ENCODE data around the gene CHST1.

The CHST1 gene

GRCh38 chr11:45606514-45607281, 58.7 kb downstream of the CHST1 start:
- TF ChIP-seq CTCF (conservative IDR thresholded peaks at IDR 0.05; ENCODE audit: low read depth, low read length), result no peak
- no peak for DNase-seq (ENCODE audit: low read depth)
- H3K4me3 ChIP-seq (ENCODE audit: low read depth, low read length), result no peak overlapping the region

GRCh38 chr11:45605051-45605450, 60.4 kb downstream of the CHST1 start:
- DNase-seq (ENCODE audit: low read depth), result no peak
- H3K4me3 ChIP-seq (ENCODE audit: low read depth, low read length), result no peak overlapping the region
- no peak for TF ChIP-seq CTCF (conservative IDR thresholded peaks at IDR 0.05; ENCODE audit: low read depth, low read length)

- H3K4me3 ChIP-seq (ENCODE audit: low read depth, low read length), result no peak overlapping the region
- no peak for DNase-seq (ENCODE audit: low read depth)
- no peak for TF ChIP-seq CTCF (conservative IDR thresholded peaks at IDR 0.05; ENCODE audit: low read depth, low read length)
These were observed 61.3 kb downstream of the CHST1 start for GRCh38 chr11:45603946-45604682.

- DNase-seq (ENCODE audit: low read depth), result no peak
- no peak for TF ChIP-seq CTCF (conservative IDR thresholded peaks at IDR 0.05; ENCODE audit: low read depth, low read length)
- no peak overlapping the region for H3K4me3 ChIP-seq (ENCODE audit: low read depth, low read length)
These were observed 66.1 kb downstream of the CHST1 start for GRCh38 chr11:45599161-45599943.
